ENCODE results near the gene IFT27.

- TF ChIP-seq POLR2A (IDR thresholded peaks at IDR 0.05; ENCODE audit: low read depth, low read length) (no peak), SMC3 (IDR thresholded peaks at IDR 0.05; ENCODE audit: low read depth, low read length) (no peak), CTCF (conservative IDR thresholded peaks at IDR 0.05; ENCODE audit: low read depth, low read length) (no peak), CEBPB (IDR thresholded peaks at IDR 0.05; ENCODE audit: low read depth, low read length) (no peak), FOS (IDR thresholded peaks at IDR 0.05; ENCODE audit: low read depth, low read length) (no peak), ELK1 (IDR thresholded peaks at IDR 0.05; ENCODE audit: borderline replicate concordance, low read depth, low read length) (no peak)
Measured at GRCh38 chr22:36775586-36775963, 344 bp downstream of the IFT27 start.

Measured in IMR-90 (cell line).